ENCODE results near the gene DECR2. TPM values are rescaled to one million over a fixed set of nuclear protein-coding genes. Genes with fewer than 3 reads are reported as not detected.

Gene DECR2
- total and polyA plus RNA-seq, 3 experiments from 2014 or later: 3.9 to 7.9 (median 6.8) TPM

DNA sequence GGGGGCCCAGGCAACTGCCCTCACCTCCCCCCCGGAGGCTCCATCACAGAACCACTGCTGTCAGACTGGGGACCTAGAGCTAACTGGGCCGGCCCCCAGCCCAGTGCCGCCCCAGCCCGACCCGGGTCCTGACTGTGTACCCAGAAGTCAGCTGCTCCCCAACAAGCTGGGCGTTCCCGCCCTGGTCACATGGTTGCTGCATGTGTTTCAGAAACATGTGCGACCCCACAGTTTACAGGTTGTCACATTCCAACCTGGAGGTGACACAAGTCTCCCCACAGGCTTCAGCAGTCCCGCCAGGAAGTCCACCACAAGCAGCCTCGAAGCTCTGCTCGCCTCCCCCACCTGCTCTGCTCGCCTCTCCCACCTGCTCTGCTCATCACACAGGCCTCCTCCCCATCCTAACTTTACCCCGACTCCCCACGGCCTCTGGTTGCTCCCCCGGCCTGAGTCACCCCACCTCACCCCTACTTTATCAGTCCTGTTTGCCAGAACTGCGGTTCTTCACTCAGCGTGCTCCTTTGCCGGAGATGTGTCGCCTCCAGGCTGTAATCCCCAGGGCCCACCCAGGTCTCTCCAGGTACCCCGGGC lies 32.3 kb upstream of the DECR2 start:
- H3K27me3 ChIP-seq (ENCODE audit: insufficient read depth, low read length, poor library complexity, severe bottlenecking): no peaks in the 10 kb centered on the region
- H3K27ac Mint-ChIP-seq: peak overlapping the region in 5 of 8 donors; percentile 19 to 70 (median 51)
- H3K4me3 ChIP-seq (ENCODE audit: low read length): no peak overlapping the region

DNA sequence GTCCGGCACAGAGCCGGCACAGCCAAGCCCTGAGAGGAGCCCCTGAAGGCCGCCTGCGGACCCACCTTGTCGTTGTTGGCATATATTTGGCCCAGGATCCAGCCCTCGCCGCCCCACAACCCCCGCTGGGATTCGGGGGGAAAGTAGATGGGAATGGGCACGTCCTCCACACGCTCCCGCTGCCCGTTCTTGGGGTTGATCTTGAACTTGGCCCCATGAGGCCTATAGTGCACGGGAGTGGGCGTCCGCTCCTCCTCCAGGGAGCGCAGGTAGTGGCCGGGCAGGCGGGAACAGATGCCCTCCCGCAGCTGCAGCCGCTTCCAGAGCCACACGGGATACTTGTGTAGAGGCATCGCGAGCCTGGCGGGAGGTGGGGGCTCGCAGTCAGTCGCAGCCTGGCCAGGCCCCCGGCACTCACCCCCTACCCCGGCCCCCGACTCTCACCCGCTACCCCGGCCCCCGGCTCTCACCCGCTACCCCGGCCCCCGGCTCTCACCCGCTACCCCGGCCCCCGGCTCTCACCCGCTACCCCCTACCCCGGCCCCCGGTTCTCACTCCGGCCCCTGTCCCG lies 31.7 kb upstream of the DECR2 start:
- peak overlapping the region; percentile 38 for H3K27ac ChIP-seq (ENCODE audit: low read depth, low read length)
- H3K9me3 ChIP-seq (ENCODE audit: low read length): no peaks in the 10 kb centered on the region
- Mint-ChIP-seq H3K9me3 (no peaks in the 10 kb centered on the region), H3K4me1 (peaks cover 7 to 21% (median 15%) of the 10 kb centered on the region in 3 donors), H3K27me3 (no peaks in the 10 kb centered on the region), H3K4me3 (peak overlapping the region in 6 of 7 donors; percentile 65 to 86 (median 80)), H3K36me3 (peaks cover 0 to 59% (median 1%) of the 10 kb centered on the region in 3 donors), H3K27ac (peak overlapping the region in 4 of 8 donors; percentile 19 to 79 (median 55))
- H3K27me3 ChIP-seq (ENCODE audit: insufficient read depth, low read length, poor library complexity, severe bottlenecking): no peaks in the 10 kb centered on the region
- POLR2A ChIA-PET: interaction anchor here (0.7 to 1.9 kb wide), 6 partner anchors 10 to 135 kb away, joined by 3 to 9 read pairs (median 4); partner anchors contain the start of genes AXIN1, DECR2 and FAM234A
- peaks cover 14% of the 10 kb centered on the region for H3K4me1 ChIP-seq (ENCODE audit: insufficient read depth, low read length)
- CTCF ChIA-PET: interaction anchor here (1.0 to 1.1 kb wide), 2 partner anchors 8 to 55 kb away, joined by 3 to 7 read pairs; partner anchors contain the start of gene RAB11FIP3
- H3K4me3 ChIP-seq (ENCODE audit: low read length): no peak overlapping the region
- no peaks in the 10 kb centered on the region for H3K36me3 ChIP-seq (ENCODE audit: insufficient read depth, low read length)
- no peak for DNase-seq

More for the DNA sequence above, 32.3 kb upstream of the DECR2 start:
- peaks cover 0 to 55% (median 1%) of the 10 kb centered on the region in 3 donors for H3K36me3 Mint-ChIP-seq
- Histone ChIP-seq H3K9me3 (ENCODE audit: low read length) (no peaks in the 10 kb centered on the region), H3K4me1 (ENCODE audit: insufficient read depth, low read length) (peaks cover 14% of the 10 kb centered on the region), H3K27ac (ENCODE audit: low read depth, low read length) (peak overlapping the region; percentile 38), H3K36me3 (ENCODE audit: insufficient read depth, low read length) (no peaks in the 10 kb centered on the region)
- no peaks in the 10 kb centered on the region for H3K9me3 Mint-ChIP-seq
- no peak for DNase-seq
- POLR2A ChIA-PET: interaction anchor here (0.9 to 1.9 kb wide), 3 partner anchors 11 to 135 kb away, joined by 3 to 9 read pairs (median 3); partner anchors contain the start of gene FAM234A
- H3K4me1 Mint-ChIP-seq: peaks cover 7 to 21% (median 15%) of the 10 kb centered on the region in 3 donors
- CTCF ChIA-PET: no interaction called here
- peak overlapping the region; percentile 62 to 85 (median 71) for H3K4me3 Mint-ChIP-seq
- no peaks in the 10 kb centered on the region for H3K27me3 Mint-ChIP-seq

DNA sequence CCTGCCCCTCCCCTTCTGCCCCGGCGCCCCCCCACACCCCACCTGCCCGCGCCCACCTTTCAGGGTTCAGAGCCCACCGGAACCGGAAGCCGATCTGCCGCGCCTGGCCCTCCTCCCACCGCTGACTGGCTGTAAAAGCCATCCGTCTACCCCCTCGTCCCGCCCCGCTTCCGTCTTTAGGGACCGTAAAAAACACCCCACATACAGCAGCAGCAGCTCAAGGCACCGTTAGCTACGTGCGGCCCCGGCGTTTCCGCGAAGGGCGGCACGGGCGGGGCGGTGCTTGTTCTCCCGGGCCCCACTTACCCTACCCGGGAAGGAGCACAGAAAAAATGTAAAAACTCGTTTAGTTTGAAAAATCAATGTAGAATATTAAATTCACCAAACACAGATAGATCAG lies 31.2 kb upstream of the DECR2 start, which contains the start of gene MRPL28:
Gene MRPL28, minus strand, starts transcription at position 96 of the 400 bp plus-strand sequence. CDS start 320 bp downstream, outside the sequence.
- peaks cover 14% of the 10 kb centered on the region for H3K4me1 ChIP-seq (ENCODE audit: insufficient read depth, low read length)
- Mint-ChIP-seq H3K4me1 (peaks cover 7 to 21% (median 15%) of the 10 kb centered on the region in 3 donors), H3K4me3 (peak within 1 kb of the TSS; percentile 83 to 96 (median 89)), H3K9me3 (no peaks in the 10 kb centered on the region), H3K27me3 (no peaks in the 10 kb centered on the region), H3K36me3 (peaks cover 0 to 61% (median 1%) of the 10 kb centered on the region in 3 donors), H3K27ac (peak within 1 kb of the TSS; percentile 59 to 93 (median 90))
- no peaks in the 10 kb centered on the region for H3K27me3 ChIP-seq (ENCODE audit: insufficient read depth, low read length, poor library complexity, severe bottlenecking)
- H3K9me3 ChIP-seq (ENCODE audit: low read length): no peaks in the 10 kb centered on the region
- ChIA-PET CTCF (interaction anchor here (1.0 to 1.4 kb wide), 3 partner anchors 8 to 263 kb away, joined by 3 to 7 read pairs (median 7); partner anchors contain the start of gene RAB11FIP3), POLR2A (interaction anchor here (0.7 to 1.9 kb wide), 6 partner anchors 10 to 136 kb away, joined by 3 to 9 read pairs (median 4); partner anchors contain the start of genes AXIN1, DECR2 and FAM234A)
- no peaks in the 10 kb centered on the region for H3K36me3 ChIP-seq (ENCODE audit: insufficient read depth, low read length)
- DNase-seq: peak; percentile 86 to 95 (median 89)
- no peak within 1 kb of the TSS for H3K4me3 ChIP-seq (ENCODE audit: low read length)
- peak within 1 kb of the TSS; percentile 38 for H3K27ac ChIP-seq (ENCODE audit: low read depth, low read length)

DNA sequence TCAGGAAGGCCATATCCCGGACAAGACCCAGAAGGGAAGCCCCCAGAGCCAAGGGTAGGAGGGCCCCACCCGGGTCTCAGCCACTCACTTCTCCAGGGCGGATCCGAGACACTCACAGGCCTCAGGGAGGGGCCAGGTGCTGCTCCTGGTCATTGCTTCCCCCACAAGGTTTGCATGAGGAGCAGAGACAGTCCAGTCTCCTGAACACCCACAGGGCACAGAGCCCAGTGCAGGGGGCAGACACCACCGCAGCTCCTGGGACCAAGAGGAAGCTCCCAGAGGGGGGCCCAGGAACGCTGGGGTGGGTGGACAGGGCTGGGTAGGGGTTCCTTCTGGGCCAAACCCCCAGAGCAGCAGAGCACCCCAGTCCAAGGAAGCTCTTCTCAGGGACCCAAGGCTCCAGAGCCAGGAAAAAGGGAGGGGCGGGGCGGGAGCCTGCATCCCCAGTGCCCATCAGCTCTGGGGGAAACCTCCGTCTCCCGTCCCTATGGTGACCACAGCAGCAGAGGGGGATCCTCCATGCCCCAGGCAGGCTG lies 30.6 kb upstream of the DECR2 start:
- Mint-ChIP-seq H3K27me3 (no peaks in the 10 kb centered on the region), H3K27ac (peak overlapping the region in 7 of 8 donors; percentile 59 to 93 (median 90)), H3K9me3 (no peaks in the 10 kb centered on the region), H3K4me3 (peak overlapping the region in 6 of 7 donors; percentile 83 to 96 (median 90)), H3K4me1 (peaks cover 7 to 21% (median 15%) of the 10 kb centered on the region in 3 donors), H3K36me3 (peaks cover 0 to 65% (median 1%) of the 10 kb centered on the region in 3 donors)
- no peaks in the 10 kb centered on the region for H3K27me3 ChIP-seq (ENCODE audit: insufficient read depth, low read length, poor library complexity, severe bottlenecking)
- CTCF ChIA-PET: interaction anchor here (0.6 to 1.4 kb wide), 4 partner anchors 9 to 264 kb away, joined by 3 to 7 read pairs (median 5); partner anchors contain the start of gene RAB11FIP3
- H3K4me1 ChIP-seq (ENCODE audit: insufficient read depth, low read length): peaks cover 14% of the 10 kb centered on the region
- DNase-seq: no peak
- POLR2A ChIA-PET: interaction anchor here (0.6 to 1.9 kb wide), 7 partner anchors 9 to 136 kb away, joined by 3 to 9 read pairs (median 4); partner anchors contain the start of genes AXIN1, DECR2 and FAM234A
- no peaks in the 10 kb centered on the region for H3K9me3 ChIP-seq (ENCODE audit: low read length)
- H3K36me3 ChIP-seq (ENCODE audit: insufficient read depth, low read length): no peaks in the 10 kb centered on the region
- H3K4me3 ChIP-seq (ENCODE audit: low read length): no peak overlapping the region
- H3K27ac ChIP-seq (ENCODE audit: low read depth, low read length): no peak overlapping the region

DNA sequence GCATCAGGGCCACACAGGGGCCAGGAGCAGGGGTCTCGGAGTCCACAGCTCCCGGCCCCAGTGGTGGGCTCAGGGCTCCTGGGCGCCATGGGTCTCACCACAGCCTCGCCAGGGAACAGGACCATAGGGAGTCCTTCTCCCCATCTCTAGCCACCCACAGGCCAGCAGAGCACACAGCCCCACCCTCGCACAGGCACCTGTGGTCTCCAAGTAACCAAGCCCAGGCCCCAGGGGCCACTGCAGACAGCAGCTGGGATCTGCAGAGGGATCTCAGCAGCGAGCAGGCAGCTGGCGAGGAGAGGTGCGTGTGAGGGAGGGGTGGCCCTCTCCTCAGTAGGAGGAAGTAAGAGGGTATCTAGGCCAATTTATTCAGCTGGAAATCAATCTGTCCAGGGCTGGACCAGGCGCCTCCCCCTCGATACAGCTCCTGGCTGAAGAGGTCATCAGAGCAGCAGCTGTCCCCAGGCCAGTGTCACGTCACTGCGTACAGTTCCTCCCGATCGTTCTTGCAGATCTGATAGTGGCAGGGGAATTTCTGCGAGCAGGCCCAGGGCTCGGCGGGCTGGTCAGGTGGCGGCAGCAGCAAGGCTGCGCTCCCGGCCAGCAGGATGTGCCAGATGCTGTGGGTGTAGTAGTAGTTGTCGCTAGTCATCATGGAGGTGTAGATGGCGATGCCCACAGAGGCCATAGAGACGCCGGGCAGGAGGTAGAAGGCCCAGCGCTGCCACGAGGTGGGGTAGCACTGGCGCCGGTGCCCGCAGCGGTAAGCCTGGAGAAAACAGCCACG lies 30.0 kb upstream of the DECR2 start:
- Histone ChIP-seq H3K27me3 (ENCODE audit: insufficient read depth, low read length, poor library complexity, severe bottlenecking) (no peaks in the 10 kb centered on the region), H3K9me3 (ENCODE audit: low read length) (no peaks in the 10 kb centered on the region), H3K4me3 (ENCODE audit: low read length) (no peak overlapping the region), H3K36me3 (ENCODE audit: insufficient read depth, low read length) (no peaks in the 10 kb centered on the region), H3K4me1 (ENCODE audit: insufficient read depth, low read length) (peaks cover 14% of the 10 kb centered on the region), H3K27ac (ENCODE audit: low read depth, low read length) (no peak overlapping the region)
- H3K27me3 Mint-ChIP-seq: no peaks in the 10 kb centered on the region
- ChIA-PET POLR2A (interaction anchor here (1.9 kb wide), 2 partner anchors 8 to 137 kb away, joined by 4 to 9 read pairs; partner anchors contain the start of gene FAM234A), CTCF (interaction anchor here (0.5 to 1.4 kb wide), 3 partner anchors 125 to 327 kb away, joined by 3 to 7 read pairs (median 3); no protein-coding TSS in a partner anchor)
- peak overlapping the region in 5 of 7 donors; percentile 39 to 86 (median 50) for H3K4me3 Mint-ChIP-seq
- no peak for DNase-seq
- peaks cover 7 to 21% (median 15%) of the 10 kb centered on the region in 3 donors for H3K4me1 Mint-ChIP-seq
- H3K9me3 Mint-ChIP-seq: no peaks in the 10 kb centered on the region
- peak overlapping the region in 3 of 8 donors; percentile 50 to 81 (median 52) for H3K27ac Mint-ChIP-seq
- peaks cover 0 to 65% (median 1%) of the 10 kb centered on the region in 3 donors for H3K36me3 Mint-ChIP-seq

DNA sequence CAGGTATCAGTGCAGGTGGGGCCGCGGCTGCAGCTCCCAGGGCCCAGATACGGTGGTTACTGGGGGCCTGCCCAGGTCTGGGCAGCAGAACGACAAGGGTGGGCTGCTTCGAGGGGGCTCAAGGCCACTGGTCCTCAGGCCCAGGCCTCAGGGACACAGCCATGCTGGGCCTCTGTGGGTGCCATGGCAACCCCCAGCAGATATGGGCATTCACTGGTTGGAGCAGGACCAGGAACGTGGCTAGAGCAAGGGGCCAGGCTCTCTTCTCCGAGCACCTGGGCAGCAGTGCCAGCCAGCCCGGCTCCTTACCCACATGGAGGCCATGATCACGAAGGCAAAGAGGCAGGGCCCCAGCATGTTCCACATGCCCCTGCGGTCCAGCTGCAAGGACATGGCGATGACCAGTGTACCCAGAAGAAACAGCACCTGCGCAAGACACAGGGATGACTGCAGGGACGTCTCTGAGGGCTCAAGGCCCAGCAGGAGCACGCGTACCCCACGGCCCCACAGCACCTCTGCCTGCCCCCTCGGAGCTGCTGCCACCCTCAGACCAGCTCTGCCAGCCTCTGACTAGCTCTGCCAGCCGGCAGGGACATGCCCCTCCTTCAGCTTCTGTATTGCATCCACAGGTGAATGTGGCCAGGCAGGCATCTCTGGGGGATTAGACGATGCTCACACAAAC lies 29.2 kb upstream of the DECR2 start:
- Histone ChIP-seq H3K27me3 (ENCODE audit: insufficient read depth, low read length, poor library complexity, severe bottlenecking) (no peaks in the 10 kb centered on the region), H3K4me3 (ENCODE audit: low read length) (no peak overlapping the region), H3K9me3 (ENCODE audit: low read length) (no peaks in the 10 kb centered on the region), H3K27ac (ENCODE audit: low read depth, low read length) (no peak overlapping the region), H3K36me3 (ENCODE audit: insufficient read depth, low read length) (no peaks in the 10 kb centered on the region), H3K4me1 (ENCODE audit: insufficient read depth, low read length) (peaks cover 14% of the 10 kb centered on the region)
- ChIA-PET CTCF (interaction anchor here (0.5 kb wide), 1 partner anchor 326 kb away, joined by 3 read pairs; no protein-coding TSS in a partner anchor), POLR2A (no interaction called here)
- Mint-ChIP-seq H3K4me3 (peak overlapping the region in 1 of 7 donors; percentile 65), H3K27me3 (no peaks in the 10 kb centered on the region), H3K9me3 (no peaks in the 10 kb centered on the region), H3K4me1 (peaks cover 7 to 21% (median 13%) of the 10 kb centered on the region in 3 donors), H3K27ac (peak overlapping the region in 2 of 8 donors; percentile 46 to 81), H3K36me3 (peaks cover 0 to 62% (median 0%) of the 10 kb centered on the region in 3 donors)
- DNase-seq: no peak

Data from CD8-positive, alpha-beta memory T cell (primary cell).